Measurements from ENCODE around the gene CHD6. TPM values are rescaled to one million over a fixed set of nuclear protein-coding genes. Genes with fewer than 3 reads are reported as not detected.

The CHD6 gene
- total RNA-seq, 2 experiments from 2014 or later: 114 to 126 TPM

DNA sequence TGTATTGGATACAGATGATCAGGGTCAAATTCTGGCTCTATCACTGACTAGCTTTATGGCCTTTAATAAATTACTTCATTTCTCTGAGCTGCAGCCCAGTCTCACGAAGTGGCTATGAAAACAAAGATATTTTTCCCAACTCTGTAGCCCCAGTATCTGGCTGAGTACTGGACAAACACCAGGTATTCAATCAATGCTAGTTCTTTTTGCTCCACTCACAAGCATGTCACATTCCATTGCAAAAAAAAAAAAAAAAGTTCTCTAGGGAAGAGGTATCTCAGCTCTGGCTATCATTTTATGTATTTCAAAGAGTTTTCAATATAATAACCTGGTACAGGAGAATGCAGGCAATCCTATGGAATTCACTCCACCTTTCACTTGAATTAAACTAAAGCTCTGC, 3.1 kb downstream of the CHD6 start:
- POLR2A ChIA-PET: interaction anchor here (1.1 kb wide), 1 partner anchor 78 kb away, joined by 6 read pairs; no protein-coding TSS in a partner anchor
- H3K4me3 Mint-ChIP-seq: peak overlapping the region; percentile 81
- no peak for ATAC-seq (ENCODE audit: poor library complexity)
- no peaks in the 10 kb centered on the region for H3K27me3 ChIP-seq (ENCODE audit: control insufficient read depth in 1 of 2, insufficient read depth in 2 of 2, low read length in 2 of 2)
- H3K36me3 ChIP-seq (ENCODE audit: insufficient read depth, low read length): no peaks in the 10 kb centered on the region
- peaks cover 19% of the 10 kb centered on the region for H3K4me1 ChIP-seq (ENCODE audit: insufficient read depth, low read length)
- intact Hi-C loops (cut with DNase I, micrococcal nuclease): loop anchor here (5.0 to 10.0 kb wide), 5 partner anchors 77 to 1840 kb away; partner anchors contain the start of genes SRSF6 (in 1 of the 2), TOP1 (in 1 of the 2) and ZHX3 (in 1 of the 2)
- CTCF ChIA-PET: interaction anchor here (0.9 kb wide), 1 partner anchor 83 kb away, joined by 3 read pairs; no protein-coding TSS in a partner anchor
- TF ChIP-seq, protein P1, sequence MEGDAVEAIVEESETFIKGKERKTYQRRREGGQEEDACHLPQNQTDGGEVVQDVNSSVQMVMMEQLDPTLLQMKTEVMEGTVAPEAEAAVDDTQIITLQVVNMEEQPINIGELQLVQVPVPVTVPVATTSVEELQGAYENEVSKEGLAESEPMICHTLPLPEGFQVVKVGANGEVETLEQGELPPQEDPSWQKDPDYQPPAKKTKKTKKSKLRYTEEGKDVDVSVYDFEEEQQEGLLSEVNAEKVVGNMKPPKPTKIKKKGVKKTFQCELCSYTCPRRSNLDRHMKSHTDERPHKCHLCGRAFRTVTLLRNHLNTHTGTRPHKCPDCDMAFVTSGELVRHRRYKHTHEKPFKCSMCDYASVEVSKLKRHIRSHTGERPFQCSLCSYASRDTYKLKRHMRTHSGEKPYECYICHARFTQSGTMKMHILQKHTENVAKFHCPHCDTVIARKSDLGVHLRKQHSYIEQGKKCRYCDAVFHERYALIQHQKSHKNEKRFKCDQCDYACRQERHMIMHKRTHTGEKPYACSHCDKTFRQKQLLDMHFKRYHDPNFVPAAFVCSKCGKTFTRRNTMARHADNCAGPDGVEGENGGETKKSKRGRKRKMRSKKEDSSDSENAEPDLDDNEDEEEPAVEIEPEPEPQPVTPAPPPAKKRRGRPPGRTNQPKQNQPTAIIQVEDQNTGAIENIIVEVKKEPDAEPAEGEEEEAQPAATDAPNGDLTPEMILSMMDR (IDR thresholded peaks at IDR 0.05): no peak
- H3K27ac Mint-ChIP-seq: no peak overlapping the region
- H3K27me3 Mint-ChIP-seq: no peaks in the 10 kb centered on the region
- no peak for DNase-seq
- H3K27ac ChIP-seq (ENCODE audit: low read depth in 1 of 2, low read length in 2 of 2): no peak overlapping the region
- peaks cover 11% of the 10 kb centered on the region for H3K36me3 Mint-ChIP-seq (ENCODE audit: low read depth)
- no peak overlapping the region for H3K4me3 ChIP-seq (ENCODE audit: low read length)
- H3K9me3 Mint-ChIP-seq: no peaks in the 10 kb centered on the region
- no peaks in the 10 kb centered on the region for H3K9me3 ChIP-seq (ENCODE audit: control insufficient read depth in 1 of 2, insufficient read depth in 1 of 2, low read length in 2 of 2)
- peaks cover 71% of the 10 kb centered on the region for H3K4me1 Mint-ChIP-seq (ENCODE audit: low read depth)

DNA sequence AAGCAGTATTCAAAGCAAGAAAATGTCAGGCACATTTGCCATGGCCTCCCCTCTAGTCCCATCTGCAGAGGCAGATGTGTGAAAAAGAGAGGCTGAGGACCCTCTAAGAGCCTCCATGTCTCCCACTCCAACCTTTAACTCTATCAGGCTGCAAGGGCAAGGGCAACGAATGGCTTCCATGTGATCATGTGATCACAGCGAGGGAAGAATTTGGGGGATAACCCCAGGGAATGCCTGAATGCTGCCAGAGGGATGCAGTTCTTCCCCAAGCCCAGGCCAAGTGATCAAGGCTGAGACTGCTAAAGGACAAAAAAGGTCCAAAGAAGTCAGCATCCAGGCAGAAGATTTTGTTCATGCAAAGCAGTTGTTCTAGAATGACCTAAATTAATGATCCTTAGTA, 4.9 kb downstream of the CHD6 start:
- ATAC-seq (ENCODE audit: poor library complexity) (no peak), DNase-seq (no peak)
- H3K9me3 ChIP-seq (ENCODE audit: control insufficient read depth in 1 of 2, insufficient read depth in 1 of 2, low read length in 2 of 2): no peaks in the 10 kb centered on the region
- peaks cover 80% of the 10 kb centered on the region for H3K4me1 Mint-ChIP-seq (ENCODE audit: low read depth)
- H3K36me3 ChIP-seq (ENCODE audit: insufficient read depth, low read length): no peaks in the 10 kb centered on the region
- POLR2A ChIA-PET: no interaction called here
- peaks cover 18% of the 10 kb centered on the region for H3K4me1 ChIP-seq (ENCODE audit: insufficient read depth, low read length)
- no peaks in the 10 kb centered on the region for H3K9me3 Mint-ChIP-seq
- H3K27me3 ChIP-seq (ENCODE audit: control insufficient read depth in 1 of 2, insufficient read depth in 2 of 2, low read length in 2 of 2): no peaks in the 10 kb centered on the region
- intact Hi-C loops (cut with DNase I, micrococcal nuclease): loop anchor here in 1 of 2 experiments (10.0 kb wide), 1 partner anchor 1841 kb away; the partner anchor contains the start of gene SRSF6
- H3K4me3 Mint-ChIP-seq: peak overlapping the region; percentile 40
- H3K4me3 ChIP-seq (ENCODE audit: low read length): no peak overlapping the region
- CTCF ChIA-PET: no interaction called here
- no peak overlapping the region for H3K27ac Mint-ChIP-seq
- H3K27ac ChIP-seq (ENCODE audit: low read depth in 1 of 2, low read length in 2 of 2): no peak overlapping the region
- TF ChIP-seq, protein P1 (IDR thresholded peaks at IDR 0.05): no peak
- no peaks in the 10 kb centered on the region for H3K27me3 Mint-ChIP-seq
- peaks cover 9% of the 10 kb centered on the region for H3K36me3 Mint-ChIP-seq (ENCODE audit: low read depth)

DNA sequence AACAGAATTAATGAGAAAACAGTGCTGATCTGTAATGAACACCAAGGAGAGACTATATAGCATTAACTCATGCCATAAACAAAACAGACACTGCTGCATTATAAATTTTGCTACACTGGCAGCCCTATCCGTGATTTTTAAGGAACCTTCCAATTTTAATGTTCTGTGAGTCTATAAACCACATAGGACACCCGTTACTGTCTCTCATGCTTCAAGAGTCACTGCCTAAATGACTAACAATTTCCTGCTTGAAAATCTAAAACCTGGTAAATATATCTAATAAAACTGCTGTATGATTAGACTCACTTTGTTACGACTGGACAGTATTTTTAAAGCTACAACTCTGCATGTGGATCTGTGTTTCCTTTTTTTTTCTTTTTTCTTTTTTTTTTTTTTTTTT, 8.7 kb downstream of the CHD6 start:
- H3K36me3 Mint-ChIP-seq (ENCODE audit: low read depth): peaks cover 23% of the 10 kb centered on the region
- Histone ChIP-seq H3K9me3 (ENCODE audit: control insufficient read depth in 1 of 2, insufficient read depth in 1 of 2, low read length in 2 of 2) (no peaks in the 10 kb centered on the region), H3K36me3 (ENCODE audit: insufficient read depth, low read length) (no peaks in the 10 kb centered on the region), H3K4me3 (ENCODE audit: low read length) (no peak overlapping the region), H3K27me3 (ENCODE audit: control insufficient read depth in 1 of 2, insufficient read depth in 2 of 2, low read length in 2 of 2) (no peaks in the 10 kb centered on the region), H3K4me1 (ENCODE audit: insufficient read depth, low read length) (peaks cover 11% of the 10 kb centered on the region), H3K27ac (ENCODE audit: low read depth in 1 of 2, low read length in 2 of 2) (no peak overlapping the region)
- ChIA-PET POLR2A (interaction anchor here (2.5 kb wide), 1 partner anchor 8 kb away, joined by 22 read pairs; the partner anchor contains the start of gene CHD6), CTCF (no interaction called here)
- no peak overlapping the region for H3K27ac Mint-ChIP-seq
- peaks cover 79% of the 10 kb centered on the region for H3K4me1 Mint-ChIP-seq (ENCODE audit: low read depth)
- H3K27me3 Mint-ChIP-seq: no peaks in the 10 kb centered on the region
- peak overlapping the region; percentile 54 for H3K4me3 Mint-ChIP-seq
- ATAC-seq (ENCODE audit: poor library complexity) (no peak), DNase-seq (no peak)
- intact Hi-C loops (cut with DNase I, micrococcal nuclease): no loop called here
- peaks cover 2% of the 10 kb centered on the region for H3K9me3 Mint-ChIP-seq
- TF ChIP-seq, protein P1 (IDR thresholded peaks at IDR 0.05): no peak
